B cell (primary cell): ENCODE results near the gene GDPD2. TPM values are rescaled to one million over a fixed set of nuclear protein-coding genes. Genes with fewer than 3 reads are reported as not detected.

Experiments used
- ATAC-seq: fragments of 200-7000 bp; cut with Tn5 transposase; one replicate; pipeline ENCODE4 v1.10.0; 2021; ENCODE audit warnings: low read depth, mild to moderate bottlenecking, moderate number of reproducible peaks, moderate library complexity
- CTCF ChIA-PET: fragments of 350-600 bp; sonication (Branson Sonifier 250); formaldehyde crosslinking; loops from one replicate; lab custom pipeline; 2021; ENCODE audit warnings: antibody characterized with exemption, inconsistent platforms; lab: Charles Lee
- POLR2A ChIA-PET: fragments of 350-600 bp; sonication (Branson Sonifier 250); formaldehyde crosslinking; loops from one replicate; lab custom pipeline; 2021; ENCODE audit warnings: antibody characterized with exemption; lab: Charles Lee
- DNase-seq: peaks from one replicate; pipeline ENCODE4 v3.0.0; 2013
- H2AFZ ChIP-seq: 2 replicates; pipeline ENCODE4 v1.6.1; 2012; ENCODE audit warnings: mild to moderate bottlenecking, low read depth, low read length; ENCODE audit not compliant: insufficient read depth, poor library complexity, severe bottlenecking
- H3K27ac ChIP-seq, 2 donors: 1 replicate in 1 of 2; 2 replicates in 1 of 2; pipeline ENCODE4 v1.5.1; 2012 to 2013; ENCODE audit warnings: low read length in 2 of 2, mild to moderate bottlenecking in 2 of 2, moderate library complexity in 1 of 2
- H3K27me3 ChIP-seq, 4 experiments: fragments of 200-600 bp in 1 of 4; sonication (generic) in 1 of 4; replicated peaks in 1 of 4; 1 replicate in 2 of 4; 2 replicates in 2 of 4; pipeline versions ENCODE4 v1.6.1 to v1.7.0; 2013 to 2016; ENCODE audit warnings: low read length in 3 of 4, mild to moderate bottlenecking in 2 of 4, mixed read lengths in 1 of 4, moderate library complexity in 1 of 4; ENCODE audit not compliant: insufficient read depth in 4 of 4, control insufficient read depth in 3 of 4; ENCODE audit errors: control extremely low read depth in 1 of 4
- H3K36me3 ChIP-seq, 2 experiments: replicated peaks in 1 of 2; 1 replicate in 1 of 2; 2 replicates in 1 of 2; pipeline versions ENCODE4 v1.6.1 to v1.7.1; 2013; ENCODE audit warnings: low read length in 1 of 2; ENCODE audit not compliant: insufficient read depth in 2 of 2, control insufficient read depth in 1 of 2; ENCODE audit errors: control extremely low read depth in 1 of 2, extremely low read depth in 1 of 2
- H3K4me1 ChIP-seq, 2 donors: fragments of 200-600 bp in 1 of 2; sonication (generic) in 1 of 2; 1 replicate in 1 of 2; 2 replicates in 1 of 2; pipeline versions ENCODE4 v1.5.1 to v1.6.1; 2013 to 2017; ENCODE audit warnings: low read length in 2 of 2; ENCODE audit not compliant: control insufficient read depth in 2 of 2, insufficient read depth in 2 of 2
- H3K4me2 ChIP-seq: replicated peaks from 2 replicates; pipeline ENCODE3; 2012; ENCODE audit warnings: mild to moderate bottlenecking, low read depth, low read length; ENCODE audit not compliant: poor library complexity, severe bottlenecking
- H3K4me3 ChIP-seq, 5 experiments: fragments of 200-600 bp in 1 of 5; sonication (generic) in 1 of 5; 1 replicate in 3 of 5; 2 replicates in 2 of 5; pipeline versions ENCODE4 v1.5.1 to v1.7.0; 2011 to 2016; ENCODE audit warnings: low read length in 4 of 5, mild to moderate bottlenecking in 4 of 5, low read depth in 2 of 5, control low read depth in 1 of 5, moderate library complexity in 1 of 5; ENCODE audit not compliant: insufficient read depth in 1 of 5; ENCODE audit errors: control extremely low read depth in 1 of 5, extremely low read depth in 1 of 5
- H3K79me2 ChIP-seq: fragments of 200-600 bp; sonication (generic); one replicate; pipeline ENCODE4 v1.6.0; 2016; ENCODE audit warnings: low read length; ENCODE audit not compliant: control insufficient read depth, insufficient read depth
- H3K9ac ChIP-seq: fragments of 200-600 bp; sonication (generic); 2 replicates; pipeline ENCODE4 v1.6.1; 2017; ENCODE audit warnings: mild to moderate bottlenecking, low read length, moderate library complexity
- H3K9me3 ChIP-seq, 3 donors: one replicate each; pipeline versions ENCODE4 v1.6.1 to v1.7.1; 2013; ENCODE audit warnings: low read length in 2 of 3; ENCODE audit not compliant: control insufficient read depth in 2 of 3, insufficient read depth in 1 of 3; ENCODE audit errors: control extremely low read depth in 1 of 3
- H4K20me1 ChIP-seq: 2 replicates; pipeline ENCODE4 v1.6.0; 2012; ENCODE audit warnings: mild to moderate bottlenecking, low read length; ENCODE audit not compliant: insufficient read depth, control insufficient read depth, poor library complexity, severe bottlenecking
- H3K27ac Mint-ChIP-seq: one replicate; pipeline ENCODE4 v1.8.0; 2021; ENCODE audit warnings: mixed read lengths
- H3K27me3 Mint-ChIP-seq: one replicate; pipeline ENCODE4 v1.8.0; 2021; ENCODE audit warnings: mixed read lengths
- H3K4me1 Mint-ChIP-seq: one replicate; pipeline ENCODE4 v1.8.0; 2021; ENCODE audit warnings: mixed read lengths
- H3K4me3 Mint-ChIP-seq: one replicate; pipeline ENCODE4 v1.8.0; 2021; ENCODE audit warnings: mixed read lengths
- H3K9me3 Mint-ChIP-seq: one replicate; pipeline ENCODE4 v1.8.0; 2022; ENCODE audit warnings: mixed read lengths; ENCODE audit not compliant: insufficient read depth
- CTCF ChIP-seq: fragments of 200-600 bp; IDR thresholded peaks from one replicate; pipeline ENCODE4 v1.8.0; 2022; ENCODE audit warnings: antibody characterized with exemption, mild to moderate bottlenecking
- EZH2 ChIP-seq: IDR thresholded peaks from 2 replicates; pipeline ENCODE4 v1.6.1; 2012; ENCODE audit warnings: borderline replicate concordance, low read depth, mild to moderate bottlenecking, moderate library complexity, low read length; ENCODE audit not compliant: insufficient read depth, poor library complexity, severe bottlenecking
- WGBS: methylation state at CpG from one replicate; pipeline ENCODE4 v1.1.5; 2013; ENCODE audit warnings: missing lambda C conversion rate; ENCODE audit not compliant: insufficient coverage; 5-methylcytosine and 5-hydroxymethylcytosine counted together
- intact Hi-C: fragments of 100-400 bp; cut with micrococcal nuclease; formaldehyde crosslinking; loops from one replicate; pipeline ENCODE4 v1.10.0; 2022
- polyA plus RNA-seq: library from polyadenylated mRNA; depleted of rRNA; stranded (reverse); fragments of >200 nt; gene quantifications from 2 replicates; pipeline ENCODE4 v1.2.3, GENCODE V29; 2012
- total RNA-seq, 2 donors: library from RNA; stranded (reverse); fragments of 120-200 nt in 1 of 2; gene quantifications; 1 replicate in 1 of 2; 2 replicates in 1 of 2; pipeline versions ENCODE4 v1.2.3 to v1.2.4, GENCODE V29; 2013 to 2022

GDPD2 gene
- total and polyA plus RNA-seq, 2 donors (not counting 1 experiment from before 2014, with no cell fraction given): not detected

DNA sequence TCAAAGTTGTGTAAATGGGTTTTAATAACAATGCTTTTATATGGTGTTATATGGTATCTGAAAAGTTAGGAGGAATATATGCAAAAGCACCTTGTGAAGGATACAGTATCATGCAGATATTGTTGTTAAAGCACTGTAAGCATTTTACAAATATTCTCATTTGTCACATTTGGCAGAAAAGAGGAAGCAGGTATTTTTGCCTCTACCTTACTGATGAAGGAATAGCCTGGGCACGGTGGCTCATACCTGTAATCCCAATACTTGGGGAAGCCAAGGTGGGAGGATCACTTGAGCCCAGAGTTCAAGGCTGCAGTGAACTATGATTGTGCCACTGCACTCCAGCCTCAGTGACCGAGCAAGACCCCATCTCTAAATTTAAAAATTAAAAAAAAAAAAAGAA lies 12.2 kb upstream of the GDPD2 start:
- Mint-ChIP-seq H3K4me3 (no peak overlapping the region), H3K27ac (no peak overlapping the region), H3K9me3 (no peaks in the 10 kb centered on the region), H3K27me3 (no peaks in the 10 kb centered on the region), H3K4me1 (peaks cover 4% of the 10 kb centered on the region)
- intact Hi-C loops: no loop called here
- DNase-seq (no peak), ATAC-seq (no peak)
- Histone ChIP-seq H3K79me2 (no peaks in the 10 kb centered on the region), H3K4me1 (no peaks in the 10 kb centered on the region), H4K20me1 (no peaks in the 10 kb centered on the region), H3K36me3 (no peaks in the 10 kb centered on the region), H2AFZ (no peak overlapping the region), H3K9me3 (no peaks in the 10 kb centered on the region), H3K4me2 (no peak overlapping the region), H3K4me3 (no peak overlapping the region), H3K27me3 (no peaks in the 10 kb centered on the region), H3K27ac (no peak overlapping the region), H3K9ac (no peak overlapping the region)
- ChIA-PET CTCF (no interaction called here), POLR2A (no interaction called here)
- TF ChIP-seq EZH2 (no peak), CTCF (no peak)
- no CpG with 5 or more reads among the region's 2 CpGs for WGBS

DNA sequence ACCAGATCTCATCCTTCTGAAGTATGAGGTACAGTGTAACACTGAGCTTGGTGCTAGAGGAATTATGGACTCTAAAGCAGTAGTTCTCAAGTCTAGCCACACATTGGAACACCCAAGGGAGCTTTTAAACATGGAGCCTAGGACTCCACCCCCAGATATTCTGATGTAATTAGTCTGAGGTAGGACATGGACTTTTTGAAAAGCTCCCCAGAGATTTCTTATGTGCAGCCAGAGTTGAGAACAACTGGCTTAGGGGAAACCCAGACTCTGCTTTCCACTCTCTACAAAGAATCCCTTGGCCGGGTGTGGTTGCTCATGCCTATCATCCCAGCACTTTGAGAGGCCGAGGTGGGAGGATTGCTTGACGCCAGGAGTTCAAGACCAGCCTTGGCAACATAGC lies 11.6 kb upstream of the GDPD2 start:
- Mint-ChIP-seq H3K27ac (no peak overlapping the region), H3K4me1 (peaks cover 4% of the 10 kb centered on the region), H3K4me3 (no peak overlapping the region), H3K27me3 (no peaks in the 10 kb centered on the region), H3K9me3 (no peaks in the 10 kb centered on the region)
- POLR2A ChIA-PET: no interaction called here
- TF ChIP-seq CTCF: no peak
- no peak for TF ChIP-seq EZH2
- WGBS: no CpG with 5 or more reads among the region's 3 CpGs
- ATAC-seq (no peak), DNase-seq (no peak)
- H3K27me3 ChIP-seq: no peaks in the 10 kb centered on the region
- H2AFZ ChIP-seq: no peak overlapping the region
- no peak overlapping the region for H3K9ac ChIP-seq
- H3K79me2 ChIP-seq: no peaks in the 10 kb centered on the region
- no peaks in the 10 kb centered on the region for H3K36me3 ChIP-seq
- CTCF ChIA-PET: no interaction called here
- intact Hi-C loops: no loop called here
- no peaks in the 10 kb centered on the region for H4K20me1 ChIP-seq
- no peaks in the 10 kb centered on the region for H3K4me1 ChIP-seq
- H3K9me3 ChIP-seq: no peaks in the 10 kb centered on the region
- no peak overlapping the region for H3K4me3 ChIP-seq
- H3K4me2 ChIP-seq: no peak overlapping the region
- H3K27ac ChIP-seq: no peak overlapping the region
